IMR-90 (cell line): ENCODE measurements around the gene RHBDD1. TPM values are rescaled to one million over a fixed set of nuclear protein-coding genes. Genes with fewer than 3 reads are reported as not detected.

Experiments
- ATAC-seq: fragments of 200-7000 bp; cut with Tn5 transposase; 2 replicates; pipeline ENCODE4 v1.9.1; 2020; ENCODE audit warnings: low read depth, mild to moderate bottlenecking, moderate library complexity
- BruUV-seq: library from RNA; stranded (reverse); fragments of 400-500 nt; replicated peaks from 2 replicates; lab custom pipeline; 2021; lab: Mats Ljungman, UMichigan
- CTCF ChIA-PET: fragments of 300-600 bp; formaldehyde crosslinking; extraction: SDS; loops from one replicate; lab custom pipeline; 2021; ENCODE audit warnings: antibody characterized with exemption; lab: Yijun Ruan, JAX
- POLR2A ChIA-PET: fragments of 300-600 bp; sonication (Branson Sonifier 250); formaldehyde crosslinking; loops from one replicate; lab custom pipeline; 2022; ENCODE audit warnings: antibody characterized with exemption; ENCODE audit not compliant: unreplicated experiment; lab: Charles Lee
- DNase-seq: peaks from one replicate; pipeline ENCODE4 v3.0.0; 2013
- H2AFZ ChIP-seq: replicated peaks from 2 replicates; pipeline ENCODE3; 2013; ENCODE audit warnings: low read length, mild to moderate bottlenecking; ENCODE audit not compliant: poor library complexity
- H2AK5ac ChIP-seq: 2 replicates; pipeline ENCODE4 v1.6.1; 2013; ENCODE audit warnings: low read depth, low read length, inconsistent platforms
- H2AK9ac ChIP-seq: replicated peaks from 2 replicates; pipeline ENCODE3; 2013; ENCODE audit warnings: mild to moderate bottlenecking, low read depth, low read length, moderate library complexity; ENCODE audit not compliant: poor library complexity
- H2BK120ac ChIP-seq: 2 replicates; pipeline ENCODE4 v1.6.1; 2013; ENCODE audit warnings: low read depth, low read length, inconsistent platforms
- H2BK15ac ChIP-seq: 3 replicates; pipeline ENCODE4 v1.6.1; 2013; ENCODE audit warnings: low read depth, low read length, inconsistent platforms
- H2BK20ac ChIP-seq: 2 replicates; pipeline ENCODE4 v1.6.1; 2013; ENCODE audit warnings: low read depth, mild to moderate bottlenecking, inconsistent platforms, low read length, moderate library complexity
- H2BK5ac ChIP-seq: 2 replicates; pipeline ENCODE4 v1.6.1; 2013; ENCODE audit warnings: mild to moderate bottlenecking, low read depth, low read length, inconsistent platforms; ENCODE audit not compliant: poor library complexity, severe bottlenecking
- H3K14ac ChIP-seq: replicated peaks from 2 replicates; pipeline ENCODE4 v1.6.1; 2013; ENCODE audit warnings: low read depth, low read length, inconsistent platforms
- H3K18ac ChIP-seq: 2 replicates; pipeline ENCODE4 v1.6.1; 2013; ENCODE audit warnings: low read depth, low read length, control low read depth
- H3K23ac ChIP-seq: 2 replicates; pipeline ENCODE4 v1.6.1; 2013; ENCODE audit warnings: low read depth, low read length, inconsistent platforms
- H3K27ac ChIP-seq: 2 replicates; pipeline ENCODE4 v1.5.1; 2013; ENCODE audit warnings: mild to moderate bottlenecking, control low read depth, low read length; ENCODE audit not compliant: insufficient read depth
- H3K27me3 ChIP-seq: 2 replicates; pipeline ENCODE4 v1.6.1; 2013; ENCODE audit warnings: low read length; ENCODE audit not compliant: control insufficient read depth, insufficient read depth
- H3K36me3 ChIP-seq: 2 replicates; pipeline ENCODE4 v1.6.1; 2013; ENCODE audit warnings: low read length, mixed read lengths; ENCODE audit not compliant: control insufficient read depth, insufficient read depth
- H3K4ac ChIP-seq: 2 replicates; pipeline ENCODE4 v1.6.1; 2013; ENCODE audit warnings: low read depth, low read length, inconsistent platforms
- H3K4me1 ChIP-seq: 2 replicates; pipeline ENCODE4 v1.6.1; 2013; ENCODE audit warnings: low read length, mixed read lengths; ENCODE audit not compliant: control insufficient read depth, insufficient read depth
- H3K4me2 ChIP-seq: 2 replicates; pipeline ENCODE4 v1.6.1; 2013; ENCODE audit warnings: low read depth, mild to moderate bottlenecking, control low read depth, low read length, moderate library complexity
- H3K4me3 ChIP-seq: 2 replicates; pipeline ENCODE4 v1.5.1; 2013; ENCODE audit warnings: low read depth, mild to moderate bottlenecking, control low read depth, low read length, moderate library complexity; ENCODE audit not compliant: insufficient read depth
- H3K56ac ChIP-seq: 2 replicates; pipeline ENCODE4 v1.6.1; 2013; ENCODE audit warnings: low read length, inconsistent platforms; ENCODE audit not compliant: insufficient read depth; ENCODE audit errors: extremely low read depth
- H3K79me1 ChIP-seq, 2 experiments: 2 replicates each; pipeline ENCODE4 v1.6.1; 2013; ENCODE audit warnings: low read length in 2 of 2, inconsistent platforms in 1 of 2, low read depth in 1 of 2
- H3K9ac ChIP-seq: 2 replicates; pipeline ENCODE4 v1.6.1; 2013; ENCODE audit warnings: low read depth, low read length, control low read depth
- H3K9me1 ChIP-seq: 2 replicates; pipeline ENCODE4 v1.6.1; 2013; ENCODE audit warnings: low read length, inconsistent platforms; ENCODE audit not compliant: insufficient read depth
- H3K9me3 ChIP-seq: 2 replicates; pipeline ENCODE4 v1.6.1; 2013; ENCODE audit warnings: low read length; ENCODE audit not compliant: control insufficient read depth, insufficient read depth
- H4K20me1 ChIP-seq: 2 replicates; pipeline ENCODE4 v1.6.1; 2013; ENCODE audit warnings: low read length, inconsistent platforms; ENCODE audit not compliant: insufficient read depth
- H4K5ac ChIP-seq: 2 replicates; pipeline ENCODE4 v1.6.1; 2013; ENCODE audit warnings: mild to moderate bottlenecking, low read depth, low read length, control low read depth
- H4K8ac ChIP-seq, 2 experiments: 2 replicates each; pipeline ENCODE4 v1.6.1; 2013; ENCODE audit warnings: low read depth in 2 of 2, low read length in 2 of 2, control low read depth in 1 of 2, inconsistent platforms in 1 of 2
- H4K91ac ChIP-seq: 2 replicates; pipeline ENCODE4 v1.6.1; 2013; ENCODE audit warnings: low read depth, low read length, inconsistent platforms; ENCODE audit not compliant: insufficient read depth
- MXI1 ChIP-seq: IDR thresholded peaks from 2 replicates; pipeline ENCODE4 v1.6.1; 2012; ENCODE audit warnings: low read depth, mild to moderate bottlenecking, low read length, moderate library complexity, borderline replicate concordance
- WGBS, 2 experiments: methylation state at CpG; one replicate each; pipeline versions ENCODE4 v1.1.5 to v1.1.7; 2013; ENCODE audit warnings: missing lambda C conversion rate in 2 of 2; ENCODE audit not compliant: insufficient read length in 1 of 2; ENCODE audit errors: extremely low coverage in 2 of 2; 5-methylcytosine and 5-hydroxymethylcytosine counted together
- dilution Hi-C: fragments of 300-500 bp; cut with HindIII; formaldehyde crosslinking; loops from one replicate; pipeline ENCODE4 v1.14.3; 2018; ENCODE audit warnings: low sequenced_read_pairs; ENCODE audit not compliant: unreplicated experiment
- in situ Hi-C: fragments of 300-500 bp; cut with MboI; formaldehyde crosslinking; loops from 3 replicates; pipeline ENCODE4 v1.14.3; 2019; ENCODE audit warnings: low sequenced_read_pairs, inconsistent platforms, mixed read lengths
- intact Hi-C: fragments of 100-400 bp; cut with micrococcal nuclease; formaldehyde crosslinking; loops from 2 replicates; pipeline ENCODE4 v1.10.0; 2022
- polyA plus RNA-seq, 3 experiments: library from polyadenylated mRNA; depleted of rRNA; stranded (reverse); fragments of >200 nt; gene quantifications; 2 replicates each; pipeline ENCODE4 v1.2.3, GENCODE V29; 2012; ENCODE audit warnings: low replicate concordance in 1 of 3
- total RNA-seq: library from RNA; depleted of rRNA; stranded (reverse); fragments of >200 nt; gene quantifications from 2 replicates; pipeline ENCODE4 v1.2.3, GENCODE V29; 2012

Gene RHBDD1
- total and polyA plus RNA-seq, 2 of the 4 experiments (the other 2 are of a cell fraction): 9.7 to 14.0 TPM

- Histone ChIP-seq H3K36me3 (no peaks in the 10 kb centered on the region), H3K79me1 (peaks cover 23 to 27% of the 10 kb centered on the region in 2 experiments), H4K8ac (no peak overlapping the region), H4K5ac (peak overlapping the region; percentile 51; the same call in 1 of the 2 replicates), H3K4me2 (no peak overlapping the region), H2AK9ac (no peak overlapping the region), H3K18ac (peak overlapping the region; percentile 16; the same call in 1 of the 2 replicates), H4K91ac (no peak overlapping the region), H3K4ac (0 out of 2 replicates have a peak overlapping the region, but pooled peaks have one; percentile 24), H2BK15ac (0 out of 3 replicates have a peak overlapping the region, but pooled peaks have one; percentile 19), H3K4me1 (peaks cover 12% of the 10 kb centered on the region), H2BK20ac (peak overlapping the region; percentile 57; the same call in 1 of the 2 replicates), H2BK5ac (peak overlapping the region; percentile 62), H3K9me1 (peaks cover 14% of the 10 kb centered on the region), H3K27me3 (no peaks in the 10 kb centered on the region), H3K23ac (no peak overlapping the region; the same call in 1 of the 2 replicates), H2AK5ac (no peak overlapping the region), H2AFZ (no peak overlapping the region), H3K4me3 (no peak overlapping the region), H4K20me1 (no peaks in the 10 kb centered on the region), H3K9me3 (no peaks in the 10 kb centered on the region), H3K56ac (no peak overlapping the region), H3K14ac (0 out of 2 replicates have a peak overlapping the region, but pooled peaks have one; percentile 5), H2BK120ac (peak overlapping the region; percentile 33; the same call in 1 of the 2 replicates), H3K9ac (no peak overlapping the region), H3K27ac (no peak overlapping the region)
- ATAC-seq (no peak), DNase-seq (no peak)
- ChIA-PET CTCF (no interaction called here), POLR2A (no interaction called here)
- TF ChIP-seq MXI1: no peak
- dilution Hi-C loops: no loop called here
- no CpG with 5 or more reads among the region's 1 CpG for WGBS, 2 experiments
- in situ Hi-C loops: no loop called here
- intact Hi-C loops: loop anchor here (5.0 kb wide), 1 partner anchor 53 kb away; the partner anchor contains the start of gene RHBDD1
- BruUV-seq: no TSS peak
Observed at GRCh38 chr2:226890286-226890685, 54.4 kb downstream of the RHBDD1 start.
